IMR-90 (cell line): ENCODE results near the gene NCDN. TPM values are rescaled to one million over a fixed set of nuclear protein-coding genes. Genes with fewer than 3 reads are reported as not detected.

Experiments
- ATAC-seq: fragments of 200-7000 bp; cut with Tn5 transposase; 2 replicates; pipeline ENCODE4 v1.9.1; 2020; ENCODE audit warnings: low read depth, mild to moderate bottlenecking, moderate library complexity
- BruUV-seq: library from RNA; stranded (reverse); fragments of 400-500 nt; replicated peaks from 2 replicates; lab custom pipeline; 2021; lab: Mats Ljungman, UMichigan
- CTCF ChIA-PET: fragments of 300-600 bp; formaldehyde crosslinking; extraction: SDS; loops from one replicate; lab custom pipeline; 2021; ENCODE audit warnings: antibody characterized with exemption; lab: Yijun Ruan, JAX
- POLR2A ChIA-PET: fragments of 300-600 bp; sonication (Branson Sonifier 250); formaldehyde crosslinking; loops from one replicate; lab custom pipeline; 2022; ENCODE audit warnings: antibody characterized with exemption; ENCODE audit not compliant: unreplicated experiment; lab: Charles Lee
- DNase-seq: peaks from one replicate; pipeline ENCODE4 v3.0.0; 2013
- H2AFZ ChIP-seq: replicated peaks from 2 replicates; pipeline ENCODE3; 2013; ENCODE audit warnings: low read length, mild to moderate bottlenecking; ENCODE audit not compliant: poor library complexity
- H2AK5ac ChIP-seq: 2 replicates; pipeline ENCODE4 v1.6.1; 2013; ENCODE audit warnings: low read depth, low read length, inconsistent platforms
- H2AK9ac ChIP-seq: replicated peaks from 2 replicates; pipeline ENCODE3; 2013; ENCODE audit warnings: mild to moderate bottlenecking, low read depth, low read length, moderate library complexity; ENCODE audit not compliant: poor library complexity
- H2BK120ac ChIP-seq: 2 replicates; pipeline ENCODE4 v1.6.1; 2013; ENCODE audit warnings: low read depth, low read length, inconsistent platforms
- H2BK15ac ChIP-seq: 3 replicates; pipeline ENCODE4 v1.6.1; 2013; ENCODE audit warnings: low read depth, low read length, inconsistent platforms
- H2BK20ac ChIP-seq: 2 replicates; pipeline ENCODE4 v1.6.1; 2013; ENCODE audit warnings: low read depth, mild to moderate bottlenecking, inconsistent platforms, low read length, moderate library complexity
- H2BK5ac ChIP-seq: 2 replicates; pipeline ENCODE4 v1.6.1; 2013; ENCODE audit warnings: mild to moderate bottlenecking, low read depth, low read length, inconsistent platforms; ENCODE audit not compliant: poor library complexity, severe bottlenecking
- H3K14ac ChIP-seq: replicated peaks from 2 replicates; pipeline ENCODE4 v1.6.1; 2013; ENCODE audit warnings: low read depth, low read length, inconsistent platforms
- H3K18ac ChIP-seq: 2 replicates; pipeline ENCODE4 v1.6.1; 2013; ENCODE audit warnings: low read depth, low read length, control low read depth
- H3K23ac ChIP-seq: 2 replicates; pipeline ENCODE4 v1.6.1; 2013; ENCODE audit warnings: low read depth, low read length, inconsistent platforms
- H3K27ac ChIP-seq: 2 replicates; pipeline ENCODE4 v1.5.1; 2013; ENCODE audit warnings: mild to moderate bottlenecking, control low read depth, low read length; ENCODE audit not compliant: insufficient read depth
- H3K27me3 ChIP-seq: 2 replicates; pipeline ENCODE4 v1.6.1; 2013; ENCODE audit warnings: low read length; ENCODE audit not compliant: control insufficient read depth, insufficient read depth
- H3K36me3 ChIP-seq: 2 replicates; pipeline ENCODE4 v1.6.1; 2013; ENCODE audit warnings: low read length, mixed read lengths; ENCODE audit not compliant: control insufficient read depth, insufficient read depth
- H3K4ac ChIP-seq: 2 replicates; pipeline ENCODE4 v1.6.1; 2013; ENCODE audit warnings: low read depth, low read length, inconsistent platforms
- H3K4me1 ChIP-seq: 2 replicates; pipeline ENCODE4 v1.6.1; 2013; ENCODE audit warnings: low read length, mixed read lengths; ENCODE audit not compliant: control insufficient read depth, insufficient read depth
- H3K4me2 ChIP-seq: 2 replicates; pipeline ENCODE4 v1.6.1; 2013; ENCODE audit warnings: low read depth, mild to moderate bottlenecking, control low read depth, low read length, moderate library complexity
- H3K4me3 ChIP-seq: 2 replicates; pipeline ENCODE4 v1.5.1; 2013; ENCODE audit warnings: low read depth, mild to moderate bottlenecking, control low read depth, low read length, moderate library complexity; ENCODE audit not compliant: insufficient read depth
- H3K56ac ChIP-seq: 2 replicates; pipeline ENCODE4 v1.6.1; 2013; ENCODE audit warnings: low read length, inconsistent platforms; ENCODE audit not compliant: insufficient read depth; ENCODE audit errors: extremely low read depth
- H3K79me1 ChIP-seq, 2 experiments: 2 replicates each; pipeline ENCODE4 v1.6.1; 2013; ENCODE audit warnings: low read length in 2 of 2, inconsistent platforms in 1 of 2, low read depth in 1 of 2
- H3K9ac ChIP-seq: 2 replicates; pipeline ENCODE4 v1.6.1; 2013; ENCODE audit warnings: low read depth, low read length, control low read depth
- H3K9me1 ChIP-seq: 2 replicates; pipeline ENCODE4 v1.6.1; 2013; ENCODE audit warnings: low read length, inconsistent platforms; ENCODE audit not compliant: insufficient read depth
- H3K9me3 ChIP-seq: 2 replicates; pipeline ENCODE4 v1.6.1; 2013; ENCODE audit warnings: low read length; ENCODE audit not compliant: control insufficient read depth, insufficient read depth
- H4K20me1 ChIP-seq: 2 replicates; pipeline ENCODE4 v1.6.1; 2013; ENCODE audit warnings: low read length, inconsistent platforms; ENCODE audit not compliant: insufficient read depth
- H4K5ac ChIP-seq: 2 replicates; pipeline ENCODE4 v1.6.1; 2013; ENCODE audit warnings: mild to moderate bottlenecking, low read depth, low read length, control low read depth
- H4K8ac ChIP-seq, 2 experiments: 2 replicates each; pipeline ENCODE4 v1.6.1; 2013; ENCODE audit warnings: low read depth in 2 of 2, low read length in 2 of 2, control low read depth in 1 of 2, inconsistent platforms in 1 of 2
- H4K91ac ChIP-seq: 2 replicates; pipeline ENCODE4 v1.6.1; 2013; ENCODE audit warnings: low read depth, low read length, inconsistent platforms; ENCODE audit not compliant: insufficient read depth
- BHLHE40 ChIP-seq: fragments of 150-350 bp; IDR thresholded peaks from 2 replicates; pipeline ENCODE4 v1.6.1; 2016; ENCODE audit warnings: mild to moderate bottlenecking, low read depth, low read length
- MAZ ChIP-seq: IDR thresholded peaks from 2 replicates; pipeline ENCODE4 v1.6.1; 2012; ENCODE audit warnings: low read depth, mild to moderate bottlenecking, low read length, improper control_type of control experiment, moderate library complexity, borderline replicate concordance
- MXI1 ChIP-seq: IDR thresholded peaks from 2 replicates; pipeline ENCODE4 v1.6.1; 2012; ENCODE audit warnings: low read depth, mild to moderate bottlenecking, low read length, moderate library complexity, borderline replicate concordance
- NFE2L2 ChIP-seq: fragments of 150-350 bp; IDR thresholded peaks from 2 replicates; pipeline ENCODE4 v1.6.1; 2016; ENCODE audit warnings: low read depth, mild to moderate bottlenecking, low read length
- RAD21 ChIP-seq: IDR thresholded peaks from 2 replicates; pipeline ENCODE4 v1.6.1; 2012; ENCODE audit warnings: low read length, improper control_type of control experiment
- WGBS, 2 experiments: methylation state at CpG; one replicate each; pipeline versions ENCODE4 v1.1.5 to v1.1.7; 2013; ENCODE audit warnings: missing lambda C conversion rate in 2 of 2; ENCODE audit not compliant: insufficient read length in 1 of 2; ENCODE audit errors: extremely low coverage in 2 of 2; 5-methylcytosine and 5-hydroxymethylcytosine counted together
- dilution Hi-C: fragments of 300-500 bp; cut with HindIII; formaldehyde crosslinking; loops from one replicate; pipeline ENCODE4 v1.14.3; 2018; ENCODE audit warnings: low sequenced_read_pairs; ENCODE audit not compliant: unreplicated experiment
- in situ Hi-C: fragments of 300-500 bp; cut with MboI; formaldehyde crosslinking; loops from 3 replicates; pipeline ENCODE4 v1.14.3; 2019; ENCODE audit warnings: low sequenced_read_pairs, inconsistent platforms, mixed read lengths
- intact Hi-C: fragments of 100-400 bp; cut with micrococcal nuclease; formaldehyde crosslinking; loops from 2 replicates; pipeline ENCODE4 v1.10.0; 2022
- polyA plus RNA-seq, 3 experiments: library from polyadenylated mRNA; depleted of rRNA; stranded (reverse); fragments of >200 nt; gene quantifications; 2 replicates each; pipeline ENCODE4 v1.2.3, GENCODE V29; 2012; ENCODE audit warnings: low replicate concordance in 1 of 3
- total RNA-seq: library from RNA; depleted of rRNA; stranded (reverse); fragments of >200 nt; gene quantifications from 2 replicates; pipeline ENCODE4 v1.2.3, GENCODE V29; 2012

The NCDN gene
- total and polyA plus RNA-seq, 2 of the 4 experiments (the other 2 are of a cell fraction) = 10.0 to 38.8 TPM

DNA sequence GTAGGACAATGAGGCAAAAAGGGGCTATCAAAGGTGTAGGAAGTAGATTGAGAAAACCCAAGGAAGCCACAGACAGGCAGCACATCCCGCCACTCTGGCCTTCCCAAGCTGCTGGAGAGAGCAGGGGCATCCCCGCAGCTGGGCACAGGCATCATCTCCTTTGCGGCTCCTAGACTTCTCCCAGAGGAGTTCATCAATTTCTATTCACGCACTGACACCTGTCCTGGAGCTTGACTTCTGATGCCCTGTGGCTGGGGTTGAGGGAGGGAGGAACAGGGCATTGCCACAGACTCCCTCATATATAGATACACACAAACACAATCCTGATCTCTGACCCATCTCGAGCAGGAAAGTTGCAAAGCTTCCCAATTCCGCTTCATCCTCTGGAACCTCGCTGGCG is 13.7 kb downstream of the NCDN start:
- H3K4me2 ChIP-seq = no peak overlapping the region
- H3K9ac ChIP-seq = no peak overlapping the region
- dilution Hi-C loops (no loop called here), intact Hi-C loops (no loop called here), in situ Hi-C loops (loop anchor here (5.0 kb wide), 1 partner anchor 201 kb away; no protein-coding TSS in a partner anchor)
- H2BK15ac ChIP-seq = no peak overlapping the region
- no peaks in the 10 kb centered on the region for H3K79me1 ChIP-seq
- no peak overlapping the region for H3K14ac ChIP-seq
- no peak overlapping the region for H2BK20ac ChIP-seq
- DNase-seq = no peak
- H3K56ac ChIP-seq = no peak overlapping the region
- ATAC-seq = no peak
- no peak overlapping the region for H2AK5ac ChIP-seq
- no peak overlapping the region for H4K91ac ChIP-seq
- H2BK5ac ChIP-seq = no peak overlapping the region
- no peak overlapping the region for H3K18ac ChIP-seq
- H3K27ac ChIP-seq = no peak overlapping the region
- no peak overlapping the region for H4K8ac ChIP-seq
- ChIA-PET CTCF (interaction anchor here (0.6 to 2.1 kb wide), 3 partner anchors 74 to 156 kb away, joined by 3 to 9 read pairs (median 5); no protein-coding TSS in a partner anchor), POLR2A (no interaction called here)
- H3K4me3 ChIP-seq = no peak overlapping the region
- no peak overlapping the region for H2AFZ ChIP-seq
- no peaks in the 10 kb centered on the region for H3K9me1 ChIP-seq
- TF ChIP-seq MXI1 = no peak
- no peak for TF ChIP-seq BHLHE40
- no peak for TF ChIP-seq MAZ
- no peak for TF ChIP-seq RAD21
- TF ChIP-seq NFE2L2 = no peak
- WGBS, 2 experiments = 89% methylated on average over 3 of the region's 8 CpGs; no CpG with 5 or more reads in 1 of the 2 experiments
- no peak overlapping the region for H2AK9ac ChIP-seq
- H3K4ac ChIP-seq = no peak overlapping the region
- no TSS peak for BruUV-seq
- H3K9me3 ChIP-seq = no peaks in the 10 kb centered on the region
- H3K23ac ChIP-seq = no peak overlapping the region
- H4K20me1 ChIP-seq = 0 out of 2 replicates have a peak, but pooled peaks cover 5% of the 10 kb centered on the region
- peaks cover 36% of the 10 kb centered on the region for H3K27me3 ChIP-seq
- H2BK120ac ChIP-seq = no peak overlapping the region
- H3K36me3 ChIP-seq = peaks cover 7% of the 10 kb centered on the region
- H4K5ac ChIP-seq = no peak overlapping the region
- H3K4me1 ChIP-seq = no peaks in the 10 kb centered on the region; the same call in 1 of the 2 replicates
